Lower lobe of right lung (tissue), 2 donors: ENCODE data around the gene RNF144A. TPM values are rescaled to one million over a fixed set of nuclear protein-coding genes. Genes with fewer than 3 reads are reported as not detected.

Experiments
- ATAC-seq, 2 donors: fragments of 200-7000 bp; cut with Tn5 transposase; one replicate each; pipeline ENCODE4 v1.9.1; 2020 to 2022; ENCODE audit warnings: mild to moderate bottlenecking in 2 of 2, moderate library complexity in 2 of 2
- DNase-seq: peaks from one replicate; pipeline ENCODE4 v3.0.0-alpha.2; 2020
- H3K27ac ChIP-seq: fragments of 200-600 bp; one replicate; pipeline ENCODE4 v1.8.0; 2022
- H3K27me3 ChIP-seq: fragments of 200-600 bp; one replicate; pipeline ENCODE4 v1.8.0; 2022; ENCODE audit warnings: low read depth
- H3K36me3 ChIP-seq: fragments of 200-600 bp; one replicate; pipeline ENCODE4 v1.8.0; 2022; ENCODE audit warnings: mild to moderate bottlenecking
- H3K4me1 ChIP-seq: fragments of 200-600 bp; one replicate; pipeline ENCODE4 v1.8.0; 2022
- H3K4me3 ChIP-seq: fragments of 200-600 bp; one replicate; pipeline ENCODE4 v1.8.0; 2022; ENCODE audit warnings: mild to moderate bottlenecking
- H3K9me3 ChIP-seq: fragments of 200-600 bp; one replicate; pipeline ENCODE4 v1.8.0; 2022
- intact Hi-C: fragments of 100-400 bp; cut with DNase I; formaldehyde crosslinking; loops from one replicate; pipeline ENCODE4 v1.11.0; 2022
- total RNA-seq: library from RNA; stranded (reverse); fragmentation: NEBNext Ultra II Directional; extraction: Animal tissue kit (Norgen Biotek cat#: 25700); gene quantifications from one replicate; pipeline ENCODE4 v1.2.1, GENCODE V29; 2021
- TF ChIP-seq, protein P1 (sequence below): fragments of 200-600 bp; IDR thresholded peaks from one replicate; pipeline ENCODE4 v1.8.0; 2022; ENCODE audit warnings: antibody characterized with exemption, mild to moderate bottlenecking
- donor health status: DM: no; HTN: yes; CAD: no; lungs with severe emphysema.

The RNF144A gene
- total RNA-seq, 1 donor from 2014 or later: 13.9 TPM

DNA sequence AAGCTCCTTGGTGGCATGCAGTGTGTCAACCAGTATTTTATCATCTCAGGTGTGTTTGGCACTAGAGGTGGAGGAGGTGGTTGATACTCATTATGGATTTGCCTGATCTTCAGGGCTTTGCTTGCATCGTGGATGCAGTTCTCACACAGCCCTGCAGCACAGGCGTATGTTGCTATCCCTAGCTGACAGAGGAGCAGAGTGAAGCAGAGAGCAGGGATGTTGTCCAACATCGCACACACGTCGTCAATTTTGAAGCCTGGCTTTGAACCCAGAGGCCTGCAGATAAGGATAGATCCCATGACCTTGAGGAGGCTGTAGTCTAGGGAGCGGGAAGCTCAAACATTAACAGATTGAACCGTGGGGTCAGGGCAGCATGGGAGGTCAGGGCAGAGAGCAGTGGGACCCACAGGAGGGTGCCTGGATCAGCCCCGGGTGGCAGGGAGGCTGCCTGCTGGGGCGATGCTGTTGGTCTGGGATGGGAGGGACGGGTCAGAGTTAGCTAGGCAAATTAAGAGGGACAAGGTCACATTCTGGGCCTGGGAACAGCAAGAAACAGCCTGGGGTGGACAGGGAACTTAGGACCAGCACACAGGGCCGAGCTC lies 4.2 kb downstream of the RNF144A start:
- no peaks in the 10 kb centered on the region for H3K36me3 ChIP-seq
- H3K27ac ChIP-seq: no peak overlapping the region
- TF ChIP-seq, protein P1, sequence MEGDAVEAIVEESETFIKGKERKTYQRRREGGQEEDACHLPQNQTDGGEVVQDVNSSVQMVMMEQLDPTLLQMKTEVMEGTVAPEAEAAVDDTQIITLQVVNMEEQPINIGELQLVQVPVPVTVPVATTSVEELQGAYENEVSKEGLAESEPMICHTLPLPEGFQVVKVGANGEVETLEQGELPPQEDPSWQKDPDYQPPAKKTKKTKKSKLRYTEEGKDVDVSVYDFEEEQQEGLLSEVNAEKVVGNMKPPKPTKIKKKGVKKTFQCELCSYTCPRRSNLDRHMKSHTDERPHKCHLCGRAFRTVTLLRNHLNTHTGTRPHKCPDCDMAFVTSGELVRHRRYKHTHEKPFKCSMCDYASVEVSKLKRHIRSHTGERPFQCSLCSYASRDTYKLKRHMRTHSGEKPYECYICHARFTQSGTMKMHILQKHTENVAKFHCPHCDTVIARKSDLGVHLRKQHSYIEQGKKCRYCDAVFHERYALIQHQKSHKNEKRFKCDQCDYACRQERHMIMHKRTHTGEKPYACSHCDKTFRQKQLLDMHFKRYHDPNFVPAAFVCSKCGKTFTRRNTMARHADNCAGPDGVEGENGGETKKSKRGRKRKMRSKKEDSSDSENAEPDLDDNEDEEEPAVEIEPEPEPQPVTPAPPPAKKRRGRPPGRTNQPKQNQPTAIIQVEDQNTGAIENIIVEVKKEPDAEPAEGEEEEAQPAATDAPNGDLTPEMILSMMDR: no peak
- no peak for ATAC-seq
- intact Hi-C loops: no loop called here
- H3K27me3 ChIP-seq: no peaks in the 10 kb centered on the region
- H3K4me3 ChIP-seq: no peak overlapping the region
- no peaks in the 10 kb centered on the region for H3K9me3 ChIP-seq
- DNase-seq: no peak
- peaks cover 29% of the 10 kb centered on the region for H3K4me1 ChIP-seq

DNA sequence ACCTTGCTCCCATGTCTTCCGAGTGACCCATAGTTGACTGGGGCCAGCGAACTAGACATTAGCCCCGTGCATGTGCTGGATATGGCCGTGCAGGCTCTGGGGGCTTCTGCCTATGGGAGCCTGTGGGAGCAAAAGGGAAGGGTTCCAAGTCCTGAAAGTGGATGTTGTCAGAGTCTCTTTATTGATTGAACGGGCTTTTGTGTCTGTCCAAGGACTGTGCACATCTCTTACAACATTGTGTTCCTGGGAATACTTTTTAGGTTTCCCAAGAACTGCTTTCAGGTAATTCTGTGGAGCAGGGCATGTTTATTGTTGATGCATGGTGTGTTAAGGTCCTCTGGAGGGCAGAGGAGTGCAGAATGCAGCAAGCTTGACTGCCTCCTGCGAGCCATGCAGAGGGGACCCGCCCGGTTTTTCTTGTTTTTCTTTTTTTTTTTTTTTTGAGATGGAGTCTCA lies 5.0 kb downstream of the RNF144A start:
- TF ChIP-seq, protein P1: peak; percentile 5
- DNase-seq (no peak), ATAC-seq (peak in 1 of 2 donors; percentile 8)
- no peaks in the 10 kb centered on the region for H3K36me3 ChIP-seq
- no peaks in the 10 kb centered on the region for H3K9me3 ChIP-seq
- no peaks in the 10 kb centered on the region for H3K27me3 ChIP-seq
- no peak overlapping the region for H3K4me3 ChIP-seq
- intact Hi-C loops: no loop called here
- H3K27ac ChIP-seq: no peak overlapping the region
- peaks cover 29% of the 10 kb centered on the region for H3K4me1 ChIP-seq

DNA sequence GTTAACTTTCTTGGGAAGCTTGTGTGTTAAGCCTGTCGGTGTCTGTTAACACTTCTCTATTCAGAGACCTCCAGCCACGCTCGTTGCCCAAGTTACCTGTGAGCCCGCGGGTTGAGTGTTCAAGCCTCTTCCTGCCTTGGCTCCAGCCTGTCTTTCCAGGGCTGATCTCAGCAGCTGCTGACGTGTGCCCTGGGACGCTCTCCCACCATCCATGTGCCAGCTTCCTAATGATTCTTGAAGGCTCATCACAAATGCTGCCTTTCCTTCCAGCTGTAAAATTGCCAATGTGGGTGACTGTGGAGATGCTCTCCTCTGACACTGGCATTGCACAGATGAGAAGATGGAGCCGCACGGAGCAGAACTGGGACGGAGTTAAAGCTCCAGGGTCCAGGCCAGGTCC lies 6.1 kb downstream of the RNF144A start:
- H3K36me3 ChIP-seq: no peaks in the 10 kb centered on the region
- intact Hi-C loops: no loop called here
- ATAC-seq: no peak

DNA sequence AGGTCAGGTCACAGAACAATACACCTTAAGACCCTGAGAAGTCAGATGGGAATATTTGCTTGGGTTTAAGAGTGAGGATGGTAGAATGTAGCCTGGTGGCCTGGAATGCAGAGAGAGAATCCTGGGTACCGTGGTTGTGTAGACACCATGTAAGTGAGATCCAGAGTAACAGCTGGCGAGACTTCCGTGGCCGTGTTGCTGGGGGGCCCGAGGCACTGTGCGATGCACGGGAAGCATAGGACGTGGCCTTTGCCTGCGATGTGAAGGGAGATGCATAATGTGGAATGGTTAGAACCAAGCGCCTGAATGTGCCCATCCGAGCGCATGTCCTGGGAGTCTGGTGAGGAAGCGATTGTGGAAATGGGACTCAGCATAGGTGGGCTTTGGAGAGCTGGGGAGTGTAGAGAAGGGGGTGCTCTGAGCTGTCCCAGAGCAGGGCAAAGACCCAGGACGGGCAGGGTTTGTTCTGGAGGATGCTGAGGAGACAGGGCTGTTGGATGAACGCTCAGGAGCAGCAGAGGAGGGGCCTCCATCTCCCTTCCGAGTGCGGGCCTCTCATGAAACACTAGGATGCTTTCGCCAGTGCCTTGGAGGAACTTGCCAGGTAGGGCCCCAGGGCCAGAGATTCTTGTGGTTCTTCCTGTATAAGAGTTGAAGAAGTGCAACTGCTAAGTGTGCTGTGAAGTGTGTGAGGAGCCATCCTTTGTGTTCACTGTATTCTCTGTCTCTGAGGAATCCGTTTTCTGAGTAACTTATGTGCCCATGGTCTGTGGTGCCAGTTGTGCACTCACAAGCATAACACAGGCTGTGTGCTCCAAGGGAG lies 7.1 kb downstream of the RNF144A start:
- no peaks in the 10 kb centered on the region for H3K36me3 ChIP-seq
- no peak overlapping the region for H3K4me3 ChIP-seq
- TF ChIP-seq, protein P1: no peak
- ATAC-seq: no peak
- no peaks in the 10 kb centered on the region for H3K27me3 ChIP-seq
- no peak overlapping the region for H3K27ac ChIP-seq
- H3K9me3 ChIP-seq: no peaks in the 10 kb centered on the region
- intact Hi-C loops: no loop called here
- H3K4me1 ChIP-seq: peaks cover 36% of the 10 kb centered on the region
- DNase-seq: no peak

More for the DNA sequence above, 6.1 kb downstream of the RNF144A start:
- TF ChIP-seq, protein P1: no peak
- H3K27ac ChIP-seq: no peak overlapping the region
- H3K27me3 ChIP-seq: no peaks in the 10 kb centered on the region
- DNase-seq: no peak
- H3K9me3 ChIP-seq: no peaks in the 10 kb centered on the region
- no peak overlapping the region for H3K4me3 ChIP-seq
- peaks cover 33% of the 10 kb centered on the region for H3K4me1 ChIP-seq

GRCh38 chr2:6924924-6925409 lies 7.8 kb downstream of the RNF144A start:
- ATAC-seq: no peak
- H3K4me1 ChIP-seq: peaks cover 39% of the 10 kb centered on the region
- intact Hi-C loops: no loop called here
- H3K27me3 ChIP-seq: no peaks in the 10 kb centered on the region
- no peak overlapping the region for H3K27ac ChIP-seq
- no peak overlapping the region for H3K4me3 ChIP-seq
- H3K9me3 ChIP-seq: no peaks in the 10 kb centered on the region
- TF ChIP-seq, protein P1: no peak
- H3K36me3 ChIP-seq: no peaks in the 10 kb centered on the region
- no peak for DNase-seq
